A549 (cell line): ENCODE results near the gene AUTS2.

Source experiments
- CHD2 ChIP-seq: fragments of 150-350 bp; IDR thresholded peaks from 2 replicates; pipeline ENCODE4 v1.6.1; 2014; ENCODE audit warnings: low read length; ENCODE audit not compliant: partially characterized antibody
- CTCF ChIP-seq: fragments of >200 bp; sonication (Bioruptor Twin); formaldehyde crosslinking; IDR thresholded peaks from 3 replicates; pipeline ENCODE4 v1.5.1; 2016
- EHMT2 ChIP-seq: fragments of 200-600 bp; sonication (generic); IDR thresholded peaks from 2 replicates; pipeline ENCODE4 v1.6.1; 2016; ENCODE audit warnings: antibody characterized with exemption, low read depth, mild to moderate bottlenecking, moderate library complexity
- EP300 ChIP-seq, 2 experiments: fragments of >200 bp; sonication (Bioruptor Twin); formaldehyde crosslinking; IDR thresholded peaks; 2 replicates in 1 of 2; 3 replicates in 1 of 2; pipeline ENCODE4 v1.6.1; 2016 to 2017
- ESRRA ChIP-seq: fragments of 150-350 bp; IDR thresholded peaks from 2 replicates; pipeline ENCODE4 v1.6.1; 2014; ENCODE audit warnings: mild to moderate bottlenecking, low read length, borderline replicate concordance
- HOXA7 ChIP-seq: fragments of 250-450 bp; sonication (Bioruptor Pico); IDR thresholded peaks from 2 replicates; pipeline ENCODE4 v1.5.0; 2020; ENCODE audit warnings: mild to moderate bottlenecking, moderate library complexity
- JUN ChIP-seq, 2 experiments: fragments of >200 bp; sonication (Bioruptor Twin); formaldehyde crosslinking; IDR thresholded peaks; 2 replicates in 1 of 2; 3 replicates in 1 of 2; pipeline ENCODE4 v1.6.1; 2016 to 2017
- MAZ ChIP-seq: fragments of 150-350 bp; IDR thresholded peaks from 2 replicates; pipeline ENCODE4 v1.6.1; 2014; ENCODE audit warnings: antibody characterized with exemption, low read depth, low read length, borderline replicate concordance
- PBX3 ChIP-seq: IDR thresholded peaks from 2 replicates; pipeline ENCODE4 v1.6.1; 2012
- REST ChIP-seq: fragments of 200-600 bp; sonication (generic); IDR thresholded peaks from 2 replicates; pipeline ENCODE4 v1.6.1; 2016; ENCODE audit warnings: antibody characterized with exemption, mild to moderate bottlenecking, moderate library complexity
- ZFP36 ChIP-seq: fragments of 450-650 bp; IDR thresholded peaks from 2 replicates; pipeline ENCODE4 v1.6.1; 2014; ENCODE audit warnings: borderline replicate concordance; ENCODE audit not compliant: partially characterized antibody

GRCh38 chr7:70193514-70193913 is 595.2 kb downstream of the AUTS2 start:
- TF ChIP-seq JUN (IDR thresholded peaks at IDR 0.05) (no peak), EP300 (IDR thresholded peaks at IDR 0.05) (no peak), MAZ (no peak), CHD2 (no peak), ZFP36 (no peak), ESRRA (no peak), HOXA7 (CRISPR knock-in tag) (no peak), CTCF (peak; percentile 35), EHMT2 (no peak), PBX3 (no peak), REST (no peak)
